ENCODE results near the gene ALPK3.
"Not testable (repeated sequence)": the region's sequence is repeated elsewhere in the genome, so short reads cannot be mapped to it uniquely, and the experiment has no call there.

ALPK3 gene

GRCh38 chr15:84840741-84841429, 23.7 kb downstream of the ALPK3 start:
- Mint-ChIP-seq H3K36me3 (ENCODE audit: low read depth) (no peaks in the 10 kb centered on the region), H3K4me3 (no peak overlapping the region), H3K27me3 (no peaks in the 10 kb centered on the region), H3K4me1 (peaks cover 3% of the 10 kb centered on the region), H3K9me3 (no peaks in the 10 kb centered on the region), H3K27ac (no peak overlapping the region)
- no peak for DNase-seq
- ATAC-seq: peak; percentile 10

- no peaks in the 10 kb centered on the region for H3K27me3 Mint-ChIP-seq
- DNase-seq: no peak
These were observed 25.6 kb downstream of the ALPK3 start for GRCh38 chr15:84842781-84843180.

GRCh38 chr15:84844964-84845363, 27.8 kb downstream of the ALPK3 start:
- no peak overlapping the region for H3K27ac Mint-ChIP-seq
- H3K4me1 Mint-ChIP-seq: peaks cover 3% of the 10 kb centered on the region
- peaks cover 16% of the 10 kb centered on the region for H3K9me3 Mint-ChIP-seq
- no peaks in the 10 kb centered on the region for H3K27me3 Mint-ChIP-seq
- peaks cover 11% of the 10 kb centered on the region for H3K36me3 Mint-ChIP-seq (ENCODE audit: low read depth)
- ATAC-seq (no peak), DNase-seq (no peak)
- no peak overlapping the region for H3K4me3 Mint-ChIP-seq

More at GRCh38 chr15:84842781-84843180, 25.6 kb downstream of the ALPK3 start:
- peaks cover 3% of the 10 kb centered on the region for H3K4me1 Mint-ChIP-seq
- no peak overlapping the region for H3K27ac Mint-ChIP-seq
- H3K36me3 Mint-ChIP-seq (ENCODE audit: low read depth): peaks cover 11% of the 10 kb centered on the region
- no peak for ATAC-seq
- H3K4me3 Mint-ChIP-seq: no peak overlapping the region
- H3K9me3 Mint-ChIP-seq: peaks cover 12% of the 10 kb centered on the region

GRCh38 chr15:84845631-84846030, 28.5 kb downstream of the ALPK3 start:
- not testable (repeated sequence) for ATAC-seq, H3K4me3 Mint-ChIP-seq, H3K27me3 Mint-ChIP-seq, H3K4me1 Mint-ChIP-seq, H3K27ac Mint-ChIP-seq
- Mint-ChIP-seq H3K9me3 (peaks cover 16% of the 10 kb centered on the region), H3K36me3 (ENCODE audit: low read depth) (peaks cover 11% of the 10 kb centered on the region)
- peak; percentile 49 for DNase-seq

- ATAC-seq (no peak), DNase-seq (no peak)
- peaks cover 11% of the 10 kb centered on the region for H3K36me3 Mint-ChIP-seq (ENCODE audit: low read depth)
- H3K27me3 Mint-ChIP-seq: no peaks in the 10 kb centered on the region
- H3K27ac Mint-ChIP-seq: no peak overlapping the region
- H3K9me3 Mint-ChIP-seq: peaks cover 16% of the 10 kb centered on the region
- H3K4me1 Mint-ChIP-seq: no peaks in the 10 kb centered on the region
- H3K4me3 Mint-ChIP-seq: no peak overlapping the region
These were observed 29.1 kb downstream of the ALPK3 start for GRCh38 chr15:84846269-84846668.

- Mint-ChIP-seq H3K4me1 (no peaks in the 10 kb centered on the region), H3K4me3 (no peak overlapping the region), H3K27me3 (no peaks in the 10 kb centered on the region), H3K9me3 (peaks cover 16% of the 10 kb centered on the region), H3K27ac (no peak overlapping the region), H3K36me3 (ENCODE audit: low read depth) (peaks cover 11% of the 10 kb centered on the region)
- DNase-seq: no peak
- ATAC-seq: no peak
These were observed 30.2 kb downstream of the ALPK3 start for GRCh38 chr15:84847382-84847781.

- H3K27me3 Mint-ChIP-seq: no peaks in the 10 kb centered on the region
- ATAC-seq (no peak), DNase-seq (no peak)
- peaks cover 3% of the 10 kb centered on the region for H3K36me3 Mint-ChIP-seq (ENCODE audit: low read depth)
- H3K4me3 Mint-ChIP-seq: no peak overlapping the region
- H3K27ac Mint-ChIP-seq: no peak overlapping the region
- no peaks in the 10 kb centered on the region for H3K4me1 Mint-ChIP-seq
- peaks cover 6% of the 10 kb centered on the region for H3K9me3 Mint-ChIP-seq
These were observed 35.1 kb downstream of the ALPK3 start for GRCh38 chr15:84852212-84852611.

GRCh38 chr15:84855136-84855535, 38.0 kb downstream of the ALPK3 start:
- ATAC-seq (no peak), DNase-seq (no peak)
- Mint-ChIP-seq H3K4me3 (no peak overlapping the region), H3K36me3 (ENCODE audit: low read depth) (no peaks in the 10 kb centered on the region), H3K27me3 (no peaks in the 10 kb centered on the region), H3K9me3 (no peaks in the 10 kb centered on the region), H3K4me1 (no peaks in the 10 kb centered on the region), H3K27ac (no peak overlapping the region)

GRCh38 chr15:84855765-84856164, 38.6 kb downstream of the ALPK3 start:
- ATAC-seq (no peak), DNase-seq (no peak)
- Mint-ChIP-seq H3K27me3 (no peaks in the 10 kb centered on the region), H3K36me3 (ENCODE audit: low read depth) (no peaks in the 10 kb centered on the region), H3K4me1 (no peaks in the 10 kb centered on the region), H3K9me3 (no peaks in the 10 kb centered on the region), H3K27ac (no peak overlapping the region), H3K4me3 (no peak overlapping the region)

GRCh38 chr15:84856731-84857417, 39.7 kb downstream of the ALPK3 start:
- DNase-seq: no peak
- Mint-ChIP-seq H3K36me3 (ENCODE audit: low read depth) (no peaks in the 10 kb centered on the region), H3K27ac (no peak overlapping the region), H3K4me1 (no peaks in the 10 kb centered on the region), H3K27me3 (no peaks in the 10 kb centered on the region), H3K4me3 (no peak overlapping the region), H3K9me3 (no peaks in the 10 kb centered on the region)
- ATAC-seq: no peak

GRCh38 chr15:84857418-84858004, 40.4 kb downstream of the ALPK3 start:
- Mint-ChIP-seq H3K27ac (no peak overlapping the region), H3K9me3 (no peaks in the 10 kb centered on the region), H3K4me3 (no peak overlapping the region), H3K27me3 (no peaks in the 10 kb centered on the region), H3K36me3 (ENCODE audit: low read depth) (no peaks in the 10 kb centered on the region), H3K4me1 (no peaks in the 10 kb centered on the region)
- ATAC-seq: peak; percentile 33
- DNase-seq: no peak

GRCh38 chr15:84858231-84858630, 41.1 kb downstream of the ALPK3 start:
- Mint-ChIP-seq H3K27me3 (no peaks in the 10 kb centered on the region), H3K27ac (no peak overlapping the region), H3K4me3 (no peak overlapping the region), H3K36me3 (ENCODE audit: low read depth) (no peaks in the 10 kb centered on the region), H3K9me3 (no peaks in the 10 kb centered on the region), H3K4me1 (no peaks in the 10 kb centered on the region)
- no peak for DNase-seq
- ATAC-seq: no peak

- no peak for DNase-seq
- no peak overlapping the region for H3K27ac Mint-ChIP-seq
- ATAC-seq: no peak
- H3K4me3 Mint-ChIP-seq: no peak overlapping the region
- H3K36me3 Mint-ChIP-seq (ENCODE audit: low read depth): no peaks in the 10 kb centered on the region
- no peaks in the 10 kb centered on the region for H3K9me3 Mint-ChIP-seq
- H3K4me1 Mint-ChIP-seq: no peaks in the 10 kb centered on the region
- H3K27me3 Mint-ChIP-seq: no peaks in the 10 kb centered on the region
These were observed 42.0 kb downstream of the ALPK3 start for GRCh38 chr15:84859144-84859543.

- H3K4me3 Mint-ChIP-seq: no peak overlapping the region
- no peaks in the 10 kb centered on the region for H3K36me3 Mint-ChIP-seq (ENCODE audit: low read depth)
- no peaks in the 10 kb centered on the region for H3K9me3 Mint-ChIP-seq
- H3K4me1 Mint-ChIP-seq: no peaks in the 10 kb centered on the region
- no peak for DNase-seq
- no peaks in the 10 kb centered on the region for H3K27me3 Mint-ChIP-seq
- no peak for ATAC-seq
- H3K27ac Mint-ChIP-seq: no peak overlapping the region
These were observed 42.5 kb downstream of the ALPK3 start for GRCh38 chr15:84859651-84860050.

- DNase-seq (no peak), ATAC-seq (no peak)
- no peak overlapping the region for H3K4me3 Mint-ChIP-seq
- no peaks in the 10 kb centered on the region for H3K4me1 Mint-ChIP-seq
- no peaks in the 10 kb centered on the region for H3K36me3 Mint-ChIP-seq (ENCODE audit: low read depth)
- no peaks in the 10 kb centered on the region for H3K9me3 Mint-ChIP-seq
- H3K27me3 Mint-ChIP-seq: no peaks in the 10 kb centered on the region
- H3K27ac Mint-ChIP-seq: no peak overlapping the region
These were observed 44.6 kb downstream of the ALPK3 start for GRCh38 chr15:84861781-84862180.

Data from activated naive CD8-positive, alpha-beta T cell treated with anti-CD3 and anti-CD28 coated beads, Interleukin-2, amount 50 U/mL, for 24 hours (primary cell).